ENCODE measurements around the gene TGM5. TPM values are rescaled to one million over a fixed set of nuclear protein-coding genes. Genes with fewer than 3 reads are reported as not detected.

TGM5 gene
- total and polyA plus RNA-seq, 8 donors: 1.5 TPM; not detected in 7

GRCh38 chr15:43246261-43246774 is 20.4 kb downstream of the TGM5 start:
- 71 to 78% (median 75%) methylated on average over 6 of the region's 6 CpGs for WGBS, 5 donors
- H3K4me3 ChIP-seq: no peak overlapping the region
- no peak overlapping the region for H3K27ac ChIP-seq
- H3K27me3 ChIP-seq: peaks cover 0 to 7% (median 0%) of the 10 kb centered on the region in 3 donors
- intact Hi-C loops (cut with DNase I; ENCODE audit: low total_unique reads): no loop called here
- DNase-seq: no peak
- no peak for TF ChIP-seq POLR2A (IDR thresholded peaks at IDR 0.05)
- no peak for TF ChIP-seq EP300 (IDR thresholded peaks at IDR 0.05)
- no peak for TF ChIP-seq CTCF (IDR thresholded peaks at IDR 0.05)
- no peak for TF ChIP-seq POLR2AphosphoS5 (IDR thresholded peaks at IDR 0.05)
- no peaks in the 10 kb centered on the region for H3K36me3 ChIP-seq
- no peaks in the 10 kb centered on the region for H3K4me1 ChIP-seq
- H3K9me3 ChIP-seq: no peaks in the 10 kb centered on the region

GRCh38 chr15:43244092-43244491 is 22.6 kb downstream of the TGM5 start:
- intact Hi-C loops (cut with DNase I; ENCODE audit: low total_unique reads): no loop called here
- no peak for DNase-seq
- TF ChIP-seq CTCF (IDR thresholded peaks at IDR 0.05): no peak
- TF ChIP-seq POLR2A (IDR thresholded peaks at IDR 0.05): no peak
- no peak for TF ChIP-seq POLR2AphosphoS5 (IDR thresholded peaks at IDR 0.05)
- TF ChIP-seq EP300 (IDR thresholded peaks at IDR 0.05): no peak
- 78 to 90% (median 85%) methylated on average over 4 of the region's 4 CpGs for WGBS, 5 donors
- H3K4me3 ChIP-seq: no peak overlapping the region
- H3K27ac ChIP-seq: no peak overlapping the region
- H3K27me3 ChIP-seq: peaks cover 0 to 7% (median 0%) of the 10 kb centered on the region in 3 donors
- no peaks in the 10 kb centered on the region for H3K36me3 ChIP-seq
- H3K9me3 ChIP-seq: no peaks in the 10 kb centered on the region
- H3K4me1 ChIP-seq: no peaks in the 10 kb centered on the region

GRCh38 chr15:43243020-43243645 is 23.6 kb downstream of the TGM5 start:
- no peak for DNase-seq
- intact Hi-C loops (cut with DNase I; ENCODE audit: low total_unique reads): no loop called here
- H3K4me1 ChIP-seq: no peaks in the 10 kb centered on the region
- no peaks in the 10 kb centered on the region for H3K36me3 ChIP-seq
- H3K9me3 ChIP-seq: no peaks in the 10 kb centered on the region
- TF ChIP-seq EP300 (IDR thresholded peaks at IDR 0.05): no peak
- no peak for TF ChIP-seq CTCF (IDR thresholded peaks at IDR 0.05)
- no peak for TF ChIP-seq POLR2AphosphoS5 (IDR thresholded peaks at IDR 0.05)
- TF ChIP-seq POLR2A (IDR thresholded peaks at IDR 0.05): no peak
- no peak overlapping the region for H3K27ac ChIP-seq
- no peak overlapping the region for H3K4me3 ChIP-seq
- peaks cover 0 to 8% (median 0%) of the 10 kb centered on the region in 3 donors for H3K27me3 ChIP-seq
- 88 to 100% (median 94%) methylated on average over 2 of the region's 2 CpGs for WGBS, 5 donors

GRCh38 chr15:43242616-43243015 is 24.1 kb downstream of the TGM5 start:
- intact Hi-C loops (cut with DNase I; ENCODE audit: low total_unique reads): no loop called here
- Histone ChIP-seq H3K4me1 (no peaks in the 10 kb centered on the region), H3K9me3 (no peaks in the 10 kb centered on the region), H3K27me3 (peaks cover 0 to 12% (median 0%) of the 10 kb centered on the region in 3 donors), H3K36me3 (no peaks in the 10 kb centered on the region), H3K4me3 (no peak overlapping the region), H3K27ac (no peak overlapping the region)
- TF ChIP-seq POLR2AphosphoS5 (IDR thresholded peaks at IDR 0.05) (no peak), CTCF (IDR thresholded peaks at IDR 0.05) (no peak), EP300 (IDR thresholded peaks at IDR 0.05) (no peak), POLR2A (IDR thresholded peaks at IDR 0.05) (no peak)
- no peak for DNase-seq
- WGBS, 5 donors: 55 to 68% (median 63%) methylated on average over 5 of the region's 5 CpGs

Measured in stomach (tissue), 9 donors.